ENCODE results near the gene ADPRH.
"Not testable (repeated sequence)": the region's sequence is repeated elsewhere in the genome, so short reads cannot be mapped to it uniquely, and the experiment has no call there.

Gene ADPRH

DNA sequence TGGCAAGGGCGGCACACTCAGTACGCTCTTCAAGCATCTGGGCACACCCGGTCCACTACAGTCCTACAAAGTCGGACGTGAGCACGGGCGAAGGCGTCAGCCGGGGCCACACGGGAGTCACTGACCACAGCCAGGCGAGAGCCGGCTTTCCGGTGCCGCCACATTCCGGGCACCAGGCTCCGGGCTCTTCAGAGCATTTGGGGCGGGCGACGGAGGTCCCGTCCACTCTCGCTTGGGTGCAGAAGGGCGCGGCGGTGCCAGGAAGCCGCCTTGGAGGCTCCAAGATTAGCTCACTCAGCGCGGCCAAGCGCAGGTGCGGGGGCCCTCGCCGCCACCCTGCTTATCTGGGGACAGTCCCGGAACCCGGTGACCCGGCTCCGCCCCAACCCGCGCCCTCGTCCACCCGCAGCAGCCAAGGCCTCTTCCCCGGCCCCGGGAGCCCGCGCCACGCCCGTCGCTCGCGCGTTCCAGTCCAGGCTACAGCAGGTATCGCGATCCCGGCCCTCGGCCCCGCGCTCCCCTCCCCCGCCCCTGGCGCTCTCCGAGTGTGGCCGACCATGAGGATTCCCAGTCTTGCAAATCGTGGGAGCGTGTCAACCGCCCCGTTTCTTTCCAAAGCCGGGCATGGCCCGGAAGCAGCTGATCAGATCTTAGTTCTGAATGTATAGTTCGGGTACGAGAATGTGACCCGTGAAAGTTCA lies at the start of gene ADPRH:
TSS of gene ADPRH (plus strand) at position 127 of the 701 bp plus-strand sequence. CDS start 2,678 bp downstream, outside the sequence.
- peak; percentile 44 for DNase-seq

DNA sequence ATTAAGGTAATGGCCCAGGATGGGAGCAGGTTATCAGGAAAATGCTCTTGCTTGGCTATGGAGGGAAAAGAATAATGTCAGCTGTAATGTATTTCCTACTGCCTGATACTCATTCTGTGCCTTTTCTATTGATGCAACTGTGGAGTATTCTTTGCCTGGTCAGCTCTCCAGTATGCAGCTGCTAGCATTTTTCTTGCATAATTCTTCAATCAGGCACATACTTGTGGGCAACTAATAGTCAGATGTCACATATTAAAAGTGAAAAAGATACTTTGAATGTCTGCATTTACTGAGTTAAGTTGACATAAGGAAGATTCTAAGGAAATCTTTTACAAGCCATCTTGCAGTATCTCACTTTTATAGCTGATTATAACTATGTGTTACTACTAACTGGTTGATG lies 49.4 kb upstream of the ADPRH start:
- DNase-seq, result no peak

DNA sequence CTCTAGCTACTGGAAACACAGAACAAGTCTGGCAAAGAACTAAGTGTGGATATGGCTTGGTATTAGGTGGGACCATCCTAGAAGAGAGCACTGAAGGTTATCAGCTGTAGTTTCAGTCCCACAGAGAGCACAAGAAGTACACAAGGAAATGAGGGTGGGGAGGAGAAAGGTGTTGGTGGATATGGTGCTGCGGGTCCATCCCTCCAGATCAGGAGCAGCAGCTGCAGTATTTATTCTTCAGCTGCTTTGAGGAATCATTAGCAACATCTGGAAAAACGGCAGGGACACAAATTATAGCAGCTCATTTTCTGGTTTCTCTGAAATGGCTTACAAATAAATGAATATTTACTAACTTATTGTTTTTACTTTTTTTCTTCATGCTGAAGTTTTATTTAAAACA lies 48.8 kb upstream of the ADPRH start:
- no peak for DNase-seq

DNA sequence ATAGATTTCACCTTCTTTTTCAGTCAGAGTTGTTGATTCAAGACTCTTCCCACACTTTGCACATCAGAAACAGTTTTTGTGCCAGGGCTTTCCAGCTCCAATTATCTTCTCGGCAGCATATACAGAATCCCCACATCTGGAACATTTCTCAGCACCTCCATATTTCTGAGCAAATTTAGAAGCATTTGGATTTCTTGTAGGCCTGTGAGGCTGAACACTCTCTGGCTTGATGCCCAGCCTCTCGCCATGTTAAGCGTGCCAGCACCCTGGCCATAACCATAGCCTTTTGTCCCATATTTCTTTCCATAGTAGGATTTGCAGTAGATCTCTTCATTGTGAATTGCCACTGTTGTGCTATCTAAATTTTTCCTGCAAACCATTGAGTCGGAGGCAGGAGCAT lies 48.1 kb upstream of the ADPRH start:
- DNase-seq, result no peak

DNA sequence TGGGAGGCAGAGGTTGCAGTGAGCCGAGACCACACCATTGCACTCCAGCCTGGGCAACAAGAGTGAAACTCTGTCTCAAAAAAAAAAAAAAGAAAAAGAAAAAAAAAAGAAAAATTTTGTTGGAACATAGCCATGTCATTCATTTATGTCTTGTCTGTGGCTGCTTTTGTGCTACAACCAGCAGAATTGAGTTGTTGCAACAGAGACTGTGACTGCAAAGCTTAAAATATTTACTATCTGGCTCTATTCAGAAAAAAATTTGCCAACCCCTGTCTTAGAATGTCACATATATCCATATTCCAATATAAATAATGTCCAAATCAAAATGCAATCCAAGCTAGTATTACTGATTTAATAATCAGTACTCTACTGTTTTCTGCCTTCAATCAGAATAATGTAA lies 45.0 kb upstream of the ADPRH start:
- no peak for DNase-seq

DNA sequence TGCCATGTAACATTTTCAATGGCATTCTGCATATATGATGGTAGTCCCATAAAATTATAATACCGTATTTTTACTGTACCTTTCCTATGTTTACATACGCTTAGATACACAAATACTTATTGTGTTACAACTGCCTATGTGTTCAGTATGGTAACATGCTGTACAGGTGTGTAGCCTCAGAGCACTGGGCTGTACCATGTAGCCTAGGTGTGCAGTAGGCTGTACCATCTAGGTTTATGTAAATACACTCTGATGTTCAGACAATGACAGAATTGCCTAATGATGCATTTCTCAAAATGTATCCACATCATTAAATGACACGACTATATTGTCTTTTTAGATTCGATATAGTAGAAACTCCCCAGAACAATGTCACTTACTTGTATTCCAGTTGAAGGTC lies 42.5 kb upstream of the ADPRH start:
- DNase-seq, result no peak

DNA sequence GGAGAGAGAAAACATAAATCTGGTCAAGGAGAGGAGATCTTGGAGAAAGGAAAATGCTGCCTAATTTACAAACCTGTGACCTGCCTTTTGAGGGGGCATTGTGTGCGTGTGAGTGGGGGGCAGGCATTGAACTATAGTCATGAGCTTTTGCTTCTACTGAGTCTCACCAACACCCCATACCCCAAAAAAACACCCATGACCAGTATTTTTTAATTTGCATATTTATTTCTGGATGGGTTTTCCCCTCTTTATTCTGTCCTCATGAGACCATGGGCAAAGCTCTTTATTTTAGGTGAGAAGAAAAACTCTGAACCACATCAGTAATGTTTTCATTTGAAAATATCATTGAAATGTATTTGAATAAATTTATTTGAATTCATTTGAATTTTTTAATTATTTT lies 40.5 kb upstream of the ADPRH start:
- no peak for DNase-seq

DNA sequence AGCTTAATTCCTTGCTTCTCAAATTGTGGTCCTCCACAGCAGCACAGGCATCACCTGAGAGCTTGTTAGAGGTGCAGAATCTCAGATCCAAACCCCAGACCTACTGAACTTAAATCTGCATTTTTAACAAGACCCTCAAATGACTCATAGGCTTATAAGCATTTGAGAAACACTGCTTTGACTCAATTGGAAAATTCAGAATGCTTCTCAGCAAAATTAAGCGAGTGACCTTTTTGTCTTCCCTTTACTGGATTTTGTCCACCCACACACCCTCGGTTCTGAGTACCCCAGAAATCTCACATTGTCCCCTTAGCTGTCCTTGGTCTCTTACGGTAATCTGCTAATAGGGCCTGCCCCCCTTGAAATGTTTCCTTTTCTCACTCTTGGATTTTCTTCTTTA lies 37.7 kb upstream of the ADPRH start:
- no peak for DNase-seq

DNA sequence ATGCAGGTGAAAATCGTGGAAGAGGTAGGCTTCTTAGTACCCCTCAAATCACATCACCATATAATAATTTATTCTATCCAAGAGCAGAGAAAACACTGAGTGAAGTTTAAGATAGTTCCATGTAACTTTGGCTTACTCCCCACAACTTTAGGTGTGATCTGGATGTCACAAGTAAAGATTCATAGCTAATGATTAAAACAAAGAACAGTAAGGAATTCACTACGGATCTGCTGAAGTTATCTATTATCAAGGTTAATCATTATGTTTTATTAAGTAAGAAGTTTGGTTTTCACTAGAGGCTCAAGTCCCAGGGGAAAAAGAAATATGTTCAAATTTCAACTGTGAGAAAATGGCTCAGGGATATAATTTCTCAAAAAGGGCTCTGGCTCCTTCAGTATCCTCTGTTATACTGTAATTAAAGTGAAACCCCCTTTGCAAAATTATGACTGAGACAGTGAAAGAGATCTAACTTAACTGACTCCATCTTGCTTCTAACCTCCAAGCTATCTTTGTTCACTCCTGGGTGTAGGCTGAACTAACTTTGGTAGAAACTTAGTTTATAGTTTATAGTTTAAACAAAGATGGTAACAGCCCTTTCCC lies 37.0 kb upstream of the ADPRH start:
- no peak for DNase-seq

DNA sequence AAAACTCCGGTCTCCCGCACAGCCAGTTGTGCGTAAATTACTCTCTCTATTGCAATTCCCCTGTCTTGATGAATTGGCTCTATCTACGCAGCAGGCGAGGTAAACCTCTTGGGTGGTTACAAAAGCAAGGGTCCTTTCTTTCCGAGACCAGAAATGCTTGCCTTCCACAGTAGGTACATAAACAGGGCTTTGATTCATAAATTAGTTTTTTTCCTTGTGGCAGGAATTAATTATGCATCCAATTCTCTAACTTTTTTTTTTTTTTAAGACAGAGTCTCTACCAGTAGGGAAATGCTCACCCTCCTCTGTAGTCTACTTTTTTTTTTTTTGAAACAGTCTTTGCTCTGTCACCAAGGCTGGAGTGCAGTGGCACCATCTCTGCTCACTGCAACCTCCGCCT lies 36.1 kb upstream of the ADPRH start:
- DNase-seq, result no peak

DNA sequence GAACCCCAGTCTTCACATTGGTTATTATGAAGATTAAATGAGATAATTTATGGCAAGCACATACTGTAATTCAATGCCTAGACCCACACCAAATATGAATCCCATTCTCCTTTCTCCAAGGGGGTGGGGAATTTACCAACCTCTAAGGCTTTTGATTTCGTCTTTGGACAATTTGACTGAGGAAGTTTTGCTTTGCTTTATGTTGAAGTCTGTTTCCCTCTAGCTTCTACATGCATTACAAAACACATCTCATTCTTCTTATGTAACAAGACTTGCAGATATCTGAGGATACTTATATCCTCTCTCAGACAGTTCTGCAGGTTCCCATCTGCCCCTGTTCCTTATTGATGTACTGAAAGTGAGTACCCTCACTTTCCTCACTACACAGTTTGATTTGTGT lies 32.1 kb upstream of the ADPRH start:
- DNase-seq, result no peak

DNA sequence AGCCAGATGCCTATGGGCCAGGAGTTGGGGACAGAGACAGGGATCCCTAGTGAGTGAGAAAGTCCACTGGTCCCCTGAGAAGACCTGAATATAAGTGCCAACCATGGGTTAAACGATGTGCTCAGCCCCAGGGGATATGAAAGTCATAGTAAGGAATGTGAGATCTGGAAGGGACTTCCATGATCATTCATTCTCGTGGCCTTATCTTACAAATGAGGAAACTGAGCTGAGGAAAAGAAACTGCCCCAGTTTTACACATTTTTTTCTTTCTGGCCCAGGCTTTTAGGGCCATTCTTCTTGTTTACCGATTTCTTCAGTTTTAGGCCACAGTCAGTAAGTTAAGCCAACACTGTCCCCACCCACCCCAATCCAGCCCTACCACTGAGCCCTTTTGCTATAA lies 31.0 kb upstream of the ADPRH start:
- DNase-seq, result no peak

DNA sequence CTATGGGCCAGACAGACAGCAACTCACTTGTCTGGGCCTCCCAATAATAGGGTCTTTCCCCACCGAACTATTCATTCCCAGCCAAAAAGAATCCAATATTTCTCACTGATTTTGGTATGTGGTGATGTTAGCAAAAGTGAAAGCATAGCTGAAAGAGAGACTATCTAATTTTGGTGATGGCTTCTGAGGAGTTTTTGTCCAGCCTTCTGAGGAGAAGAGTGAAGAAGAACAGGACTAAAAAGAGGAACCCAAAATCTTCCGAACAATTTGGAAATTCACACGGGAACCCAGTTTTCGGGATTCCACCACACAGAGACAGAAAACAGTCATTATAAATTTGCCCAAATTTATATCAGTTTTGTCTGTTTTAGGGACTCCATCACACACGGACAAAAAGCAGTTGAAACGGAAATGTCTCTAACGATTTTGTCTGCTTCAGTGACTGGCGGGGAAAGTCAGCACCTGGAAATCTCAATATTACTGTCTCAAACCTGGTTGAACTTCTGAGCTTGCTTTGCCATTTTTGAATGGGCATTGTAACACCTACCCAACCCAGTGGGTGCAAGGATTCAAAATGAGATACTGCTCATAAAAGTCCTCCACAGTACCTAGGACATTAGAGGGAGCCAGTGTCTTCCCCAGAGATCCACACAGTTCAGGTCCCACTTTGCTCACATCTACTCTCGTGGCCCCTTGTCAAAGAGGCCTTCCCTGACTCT lies 28.9 kb upstream of the ADPRH start:
- DNase-seq, result no peak

DNA sequence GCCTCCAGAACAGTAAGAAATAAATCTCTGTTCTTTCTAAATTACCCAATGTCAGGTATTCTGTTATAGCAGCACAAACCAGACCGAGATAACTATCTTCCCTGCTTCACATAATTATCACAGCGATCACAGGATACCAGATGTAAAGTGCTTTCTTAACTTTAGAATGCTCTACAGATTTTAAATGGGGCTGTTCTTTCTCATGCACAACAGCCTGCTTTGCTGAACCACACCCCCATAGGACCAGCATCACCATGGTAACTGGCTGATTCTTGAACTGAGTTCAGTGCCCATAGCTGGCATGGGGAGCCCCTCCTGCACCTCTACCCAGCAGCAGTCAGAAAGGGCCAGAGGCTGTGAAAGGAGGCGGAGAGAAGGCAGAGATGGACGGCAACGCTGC lies 27.7 kb upstream of the ADPRH start:
- no peak for DNase-seq

DNA sequence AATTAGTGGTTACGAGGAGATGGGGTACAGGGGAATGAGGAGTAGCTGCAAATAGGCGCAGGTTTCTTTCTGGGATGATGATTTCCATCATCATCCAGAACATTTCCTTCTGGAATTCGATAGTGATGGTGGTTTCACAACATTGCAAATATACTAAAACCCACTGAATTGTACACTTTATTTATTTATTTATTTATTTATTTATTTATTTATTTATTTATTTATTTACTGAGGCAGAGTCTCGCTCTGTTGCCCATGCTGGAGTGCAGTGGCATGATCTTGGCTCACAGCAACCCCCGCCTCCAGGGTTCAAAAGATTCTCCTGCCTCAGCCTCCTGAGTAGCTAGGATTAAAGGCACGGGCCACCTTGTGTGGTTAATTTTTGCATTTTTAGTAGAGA lies 26.4 kb upstream of the ADPRH start:
- not testable (repeated sequence) for DNase-seq

DNA sequence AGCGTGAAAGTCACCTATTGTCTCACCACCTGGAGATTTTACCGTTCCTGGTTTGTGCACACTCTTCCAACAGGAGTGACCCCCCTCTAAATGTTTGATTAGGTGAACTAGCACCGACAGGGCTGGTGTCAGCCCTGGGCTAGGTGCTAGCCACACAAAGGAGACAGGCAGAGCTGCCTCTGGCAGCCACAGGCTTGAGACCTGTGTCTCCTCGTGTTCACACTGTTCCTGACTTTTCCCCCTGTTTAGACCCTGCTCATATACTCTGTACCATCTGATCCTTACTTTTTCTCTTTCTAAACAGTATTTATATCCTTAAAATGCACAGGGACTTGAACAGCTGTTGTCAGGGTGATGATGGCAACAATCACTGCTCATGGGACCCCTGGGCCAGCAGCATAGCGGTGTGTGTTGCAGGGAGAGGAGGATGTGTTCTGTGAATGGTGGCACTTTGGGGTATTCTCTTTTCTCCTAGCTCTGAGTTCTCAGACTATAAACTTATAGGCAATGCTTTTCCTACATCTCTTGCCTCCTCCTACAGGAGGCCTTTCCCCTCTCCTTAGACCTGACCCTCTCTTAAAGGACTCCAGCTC lies 25.4 kb upstream of the ADPRH start:
- DNase-seq, result no peak

DNA sequence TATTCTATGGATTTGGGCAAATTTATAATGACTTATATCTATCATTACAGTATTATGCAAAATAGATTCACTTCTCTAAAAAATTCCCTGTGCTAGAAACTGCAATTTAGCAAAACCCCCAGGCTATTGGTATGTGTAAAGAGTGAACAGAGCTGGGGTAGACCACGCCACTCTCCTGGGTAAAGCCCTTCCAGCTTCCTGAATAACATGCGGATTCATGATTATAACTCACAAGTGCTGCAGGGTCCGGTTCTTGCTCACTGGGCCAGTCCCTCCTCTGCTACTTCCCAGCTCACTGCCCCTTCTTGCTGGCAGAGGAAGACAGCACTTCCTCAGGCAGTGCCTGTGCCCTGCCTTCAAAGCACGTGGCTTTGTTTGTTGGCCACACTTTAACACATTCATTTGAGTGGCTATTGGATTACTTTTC lies 24.0 kb upstream of the ADPRH start:
- no peak for DNase-seq

DNA sequence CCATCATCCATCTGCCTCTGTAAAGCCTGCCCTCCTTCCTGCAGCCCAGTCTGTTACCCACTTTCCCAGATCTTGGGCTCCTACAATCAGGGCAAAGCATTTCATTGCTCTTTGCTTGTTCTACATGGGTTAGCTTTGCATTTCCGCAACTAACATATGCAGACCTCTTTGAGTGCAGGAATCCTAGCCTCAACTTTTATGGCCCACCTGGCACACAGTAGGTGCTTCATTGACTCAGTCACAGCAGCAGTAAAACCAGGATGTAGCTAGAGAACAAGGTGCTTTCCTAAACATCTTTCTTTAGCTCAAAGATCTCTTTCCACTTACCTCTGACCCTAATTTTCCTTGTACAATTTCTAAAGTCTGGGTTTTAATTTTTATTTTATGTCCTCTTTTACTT lies 23.4 kb upstream of the ADPRH start:
- no peak for DNase-seq

DNA sequence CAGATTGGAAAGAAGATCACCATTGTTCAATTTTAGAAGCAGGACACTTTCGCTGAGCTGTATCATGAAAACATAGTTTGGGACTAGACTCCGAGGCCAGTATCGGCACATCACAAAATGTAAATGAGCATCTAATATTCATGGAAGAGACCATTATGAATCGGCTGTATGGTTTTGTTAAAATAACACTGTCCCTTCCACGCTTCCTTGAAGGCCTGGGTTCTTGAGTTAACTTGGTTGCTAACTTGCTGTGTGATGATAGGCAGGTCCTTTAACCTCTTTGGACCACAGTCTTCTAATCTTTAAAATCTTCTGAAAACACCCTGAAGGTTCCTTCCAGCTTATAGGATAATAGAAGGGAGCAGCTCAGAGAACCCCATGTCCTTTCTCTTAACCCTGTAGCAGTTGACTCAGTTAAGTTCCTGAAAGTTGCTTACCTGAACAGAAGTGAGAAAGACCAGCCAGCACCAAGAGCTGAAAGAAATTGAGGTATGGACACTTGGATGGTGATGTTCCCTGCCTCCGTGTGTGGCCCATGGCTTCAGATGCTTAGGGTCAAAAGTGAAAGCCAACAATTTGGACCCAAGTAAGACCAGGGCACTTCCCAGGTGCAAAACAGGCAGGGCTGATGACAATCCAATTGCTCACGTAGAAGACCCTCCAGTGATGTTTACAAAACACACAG lies 22.0 kb upstream of the ADPRH start:
- no peak for DNase-seq

DNA sequence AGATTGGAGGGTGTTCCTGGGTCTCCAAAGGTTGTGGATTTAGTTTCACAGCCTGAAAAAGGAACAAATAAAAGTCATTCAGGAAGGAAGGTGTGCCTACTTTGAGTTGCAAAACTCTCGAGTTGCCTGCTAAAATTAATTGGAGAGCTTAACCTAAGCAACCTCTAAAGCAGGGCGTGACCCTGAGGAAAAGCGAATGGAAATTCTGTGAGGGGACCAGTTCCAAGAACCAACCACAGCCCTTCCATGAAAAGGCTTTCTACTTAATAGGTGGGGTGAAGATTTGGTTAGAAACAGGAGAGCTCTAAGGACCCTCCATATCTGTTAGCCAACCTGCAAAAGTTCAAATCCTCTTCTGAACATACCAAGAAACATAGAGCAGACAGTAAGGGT lies 21.4 kb upstream of the ADPRH start:
- DNase-seq, result no peak

DNA sequence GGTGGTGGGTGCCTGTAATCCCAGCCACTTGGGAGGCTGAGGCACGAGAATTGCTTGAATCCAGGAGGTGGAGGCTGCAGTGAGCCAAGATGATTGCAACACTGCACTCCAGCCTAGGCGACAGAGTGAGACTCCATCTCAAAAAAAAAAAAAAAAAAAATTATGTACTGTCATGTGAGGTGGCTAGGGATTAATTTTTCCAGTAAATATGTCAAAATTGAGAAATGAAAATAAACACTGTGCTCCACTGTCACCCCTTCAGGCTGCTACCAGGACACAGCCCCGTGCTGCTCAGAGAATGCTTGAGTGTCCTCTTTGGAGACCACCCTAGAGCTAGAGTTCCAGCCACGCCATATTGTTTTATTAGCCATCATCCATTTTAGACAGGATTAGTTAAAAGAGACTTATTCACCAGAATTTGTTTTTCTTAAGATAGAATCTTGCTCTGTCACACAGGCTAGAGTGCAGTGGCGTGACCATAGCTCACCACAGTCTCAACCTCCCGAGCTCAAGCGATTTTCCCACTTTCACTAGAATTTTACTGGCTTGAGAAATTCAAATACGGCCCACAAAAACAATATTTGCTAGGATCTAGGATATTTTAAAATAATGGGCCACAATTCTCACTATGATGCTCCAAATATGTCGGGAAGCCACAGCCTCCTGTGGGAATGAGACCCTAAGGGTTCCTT lies 20.5 kb upstream of the ADPRH start:
- DNase-seq, result no peak

DNA sequence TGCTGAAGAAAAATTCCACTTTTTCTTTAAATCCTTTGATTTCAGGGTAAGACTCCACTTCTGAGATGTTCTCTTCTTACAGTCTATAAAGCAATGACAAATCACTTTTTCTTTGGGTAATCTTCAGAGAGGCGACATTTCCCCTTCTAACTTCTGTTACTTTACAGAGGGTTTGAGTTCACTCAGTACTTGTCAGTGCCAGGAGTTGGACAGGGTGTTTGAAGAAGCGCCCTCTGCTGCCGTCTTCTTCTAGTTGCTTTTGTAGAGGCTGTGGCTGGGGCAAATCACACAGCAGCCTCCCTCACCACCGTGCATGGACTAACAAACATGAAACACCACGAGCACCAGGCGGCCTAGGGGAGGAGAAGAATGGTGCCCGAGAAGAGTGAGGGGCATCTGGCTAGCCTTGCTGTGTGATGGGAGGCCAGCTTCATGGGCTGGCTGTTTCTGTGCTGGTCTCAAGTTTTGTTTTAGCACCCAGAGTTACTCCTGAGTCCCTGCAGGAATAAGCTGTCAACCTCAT lies 19.8 kb upstream of the ADPRH start, which contains the start of gene CD80:
TSS of gene CD80 (minus strand) at position 174 of the 523 bp plus-strand sequence. CDS start 1,886 bp downstream, outside the sequence.
- peak; percentile 51 for DNase-seq
